HG02642 (cell line): Measurements from ENCODE around the gene RGS9BP.
"Not testable (repeated sequence)": the region's sequence is repeated elsewhere in the genome, so short reads cannot be mapped to it uniquely, and the experiment has no call there.

Source experiments
- ATAC-seq: cut with Tn5 transposase; IDR thresholded peaks from one replicate; pipeline ENCODE4 v1.9.1; 2021; ENCODE audit warnings: mild to moderate bottlenecking; ENCODE audit not compliant: unreplicated experiment, poor library complexity

RGS9BP gene

GRCh38 chr19:32693151-32694108 is 17.8 kb downstream of the RGS9BP start:
- not testable (repeated sequence) for ATAC-seq

GRCh38 chr19:32694316-32694715 is 18.7 kb downstream of the RGS9BP start:
- ATAC-seq = not testable (repeated sequence)

- ATAC-seq = not testable (repeated sequence)
Measured at GRCh38 chr19:32694851-32695250, 19.2 kb downstream of the RGS9BP start.

- ATAC-seq = not testable (repeated sequence)
Measured at GRCh38 chr19:32695506-32695905, 19.9 kb downstream of the RGS9BP start.

GRCh38 chr19:32696771-32697170 is 21.1 kb downstream of the RGS9BP start:
- ATAC-seq = not testable (repeated sequence)

GRCh38 chr19:32700129-32700528 is 24.5 kb downstream of the RGS9BP start:
- ATAC-seq = not testable (repeated sequence)

- ATAC-seq = no peak
Measured at GRCh38 chr19:32702010-32702409, 26.4 kb downstream of the RGS9BP start.

- ATAC-seq = not testable (repeated sequence)
Measured at GRCh38 chr19:32704006-32704405, 28.4 kb downstream of the RGS9BP start.

GRCh38 chr19:32708457-32708856 is 32.8 kb downstream of the RGS9BP start:
- ATAC-seq = no peak

GRCh38 chr19:32709032-32709431 is 33.4 kb downstream of the RGS9BP start:
- ATAC-seq = no peak

GRCh38 chr19:32711747-32712146 is 36.1 kb downstream of the RGS9BP start:
- ATAC-seq = no peak

- not testable (repeated sequence) for ATAC-seq
Measured at GRCh38 chr19:32716203-32716602, 40.6 kb downstream of the RGS9BP start.

GRCh38 chr19:32717496-32717895 is 41.8 kb downstream of the RGS9BP start:
- ATAC-seq = no peak

- no peak for ATAC-seq
Measured at GRCh38 chr19:32718286-32718685, 42.6 kb downstream of the RGS9BP start.

- no peak for ATAC-seq
Measured at GRCh38 chr19:32719611-32720059, 44.0 kb downstream of the RGS9BP start, which contains the start of gene TDRD12. Gene TDRD12 (plus strand): TSS chr19:32719767. CDS start chr19:32720073, 306 bp downstream.

GRCh38 chr19:32720216-32720935 is 44.7 kb downstream of the RGS9BP start:
- ATAC-seq = no peak

GRCh38 chr19:32720936-32721250 is 45.2 kb downstream of the RGS9BP start:
- no peak for ATAC-seq
